GM19455 (cell line): Measurements from ENCODE around the gene RRP1B.

Source experiments
- ATAC-seq: cut with Tn5 transposase; IDR thresholded peaks from one replicate; pipeline ENCODE4 v1.9.1; 2021; ENCODE audit not compliant: unreplicated experiment

The RRP1B gene

GRCh38 chr21:43739621-43740435 lies 80.5 kb downstream of the RRP1B start:
- ATAC-seq: no peak

DNA sequence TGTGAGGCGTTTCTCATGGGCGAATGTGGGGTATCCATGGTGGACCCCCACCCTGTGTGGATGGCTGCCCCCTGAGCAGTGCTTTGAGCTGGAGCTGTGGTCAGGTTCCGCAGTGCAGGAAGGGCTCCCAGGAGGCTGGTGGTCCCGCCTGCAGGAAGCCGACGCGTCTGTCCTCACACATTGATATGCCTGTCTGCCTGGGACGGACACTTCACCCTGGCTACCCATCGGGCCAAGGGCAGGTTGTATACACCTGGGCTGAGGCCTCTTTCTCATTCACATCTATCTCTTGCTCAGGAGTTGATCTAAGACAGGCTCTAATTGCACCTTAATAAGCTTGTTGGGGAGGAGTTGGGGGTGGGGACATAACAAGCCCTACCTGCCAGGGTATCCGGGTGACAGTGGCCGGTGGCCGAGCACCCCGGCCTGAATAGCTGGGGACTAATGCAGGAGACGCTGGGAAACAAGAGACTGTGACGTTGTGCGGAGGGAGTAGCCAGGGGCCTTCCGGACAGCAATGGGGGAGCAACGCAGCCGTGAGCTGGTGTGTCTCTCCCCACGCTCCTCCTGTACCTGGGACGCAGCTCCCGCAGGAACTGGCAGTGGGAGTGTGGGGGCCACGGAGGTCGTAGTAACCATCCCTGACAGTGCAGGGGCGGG lies 81.3 kb downstream of the RRP1B start:
- ATAC-seq: no peak

DNA sequence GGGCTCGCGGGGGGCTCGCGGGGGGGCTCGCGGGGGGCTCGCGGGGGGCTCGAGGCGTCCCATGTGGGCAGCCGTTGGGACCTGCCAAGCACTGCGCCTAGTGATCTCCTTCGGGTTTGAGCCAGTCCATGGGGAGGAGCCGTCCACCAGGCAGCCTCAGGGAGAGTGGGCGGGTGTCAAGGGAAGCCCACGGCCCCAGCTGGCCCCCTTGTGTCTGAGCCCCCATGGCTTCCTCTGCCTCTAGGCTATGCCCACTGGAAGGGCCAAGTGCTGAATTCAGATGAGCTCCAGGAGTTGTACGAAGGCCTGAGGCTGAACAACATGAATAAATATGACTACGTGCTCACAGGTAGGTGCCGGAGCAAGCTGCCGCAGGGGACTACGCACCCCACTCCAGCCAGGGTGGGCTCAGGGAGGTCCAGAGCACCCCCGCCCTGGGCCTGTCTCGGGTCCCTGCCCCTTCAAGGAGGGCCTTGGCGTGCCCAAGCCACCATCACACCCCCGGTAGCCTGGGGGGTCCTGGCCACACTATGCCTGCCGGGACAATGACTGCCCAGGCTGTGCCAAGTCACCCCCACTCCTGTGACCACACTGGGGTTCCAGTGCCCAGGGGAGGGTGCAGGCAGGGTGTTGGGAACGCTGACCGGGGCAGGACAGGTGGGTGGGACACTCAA lies 82.2 kb downstream of the RRP1B start:
- no peak for ATAC-seq

DNA sequence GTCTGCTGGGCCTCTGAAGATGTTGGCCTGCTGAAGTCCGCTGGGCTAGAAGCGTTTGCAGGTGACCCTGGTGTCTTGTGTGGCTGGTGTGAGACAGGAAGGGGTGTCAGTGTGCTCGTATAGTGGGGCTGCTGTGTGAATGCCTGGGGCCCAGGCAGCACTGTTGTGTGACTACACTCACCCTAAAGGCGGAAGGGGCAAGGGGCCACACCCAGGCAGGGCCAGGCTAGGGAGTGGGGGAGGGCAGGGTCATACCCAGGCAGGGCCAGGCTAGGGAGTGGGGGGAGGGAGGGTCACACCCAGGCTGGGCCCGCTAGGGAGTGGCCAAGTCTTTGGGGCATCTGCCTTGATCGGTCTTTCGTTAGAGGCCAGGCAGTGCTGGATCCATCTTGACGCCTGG lies 84.6 kb downstream of the RRP1B start:
- no peak for ATAC-seq

- no peak for ATAC-seq
Measured at GRCh38 chr21:43744725-43745124, 85.4 kb downstream of the RRP1B start.
